ENCODE data around the gene CD300LG. TPM values are rescaled to one million over a fixed set of nuclear protein-coding genes. Genes with fewer than 3 reads are reported as not detected.

The CD300LG gene
- total RNA-seq, 1 donor from 2014 or later: not detected

DNA sequence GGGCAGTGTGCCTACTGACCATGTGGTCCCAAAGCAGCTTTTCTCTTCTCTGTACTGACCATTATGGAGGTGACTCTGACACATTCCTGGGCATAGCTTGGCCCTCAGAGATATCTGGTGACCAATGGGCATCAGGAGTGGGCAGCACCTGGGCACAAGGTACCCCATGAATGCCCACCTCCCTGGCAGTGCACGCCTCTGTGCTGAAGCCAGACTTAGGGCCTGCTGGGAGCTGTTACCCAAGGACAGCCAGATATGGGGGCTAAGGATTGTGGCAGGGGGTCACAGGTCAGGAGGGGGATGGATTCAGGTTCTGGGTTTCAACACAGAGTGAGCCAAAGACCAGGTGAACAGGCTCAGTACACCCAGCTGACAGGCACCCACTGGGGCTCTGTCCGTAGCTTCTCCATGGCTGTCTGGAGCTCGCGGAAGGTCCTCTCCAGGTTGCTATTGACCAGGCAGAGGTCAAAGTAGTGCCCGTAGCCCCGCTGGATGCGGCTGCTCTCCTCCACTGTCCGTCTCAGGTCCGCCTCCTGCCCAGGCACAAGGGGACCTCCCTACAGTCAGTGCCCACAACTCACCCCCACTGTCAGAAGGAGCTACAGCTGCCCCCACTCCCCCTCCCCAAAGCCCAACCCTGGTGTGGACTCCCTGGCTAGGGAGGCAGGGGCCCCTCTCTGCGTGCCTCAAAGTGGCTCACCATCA lies 30.6 kb downstream of the CD300LG start:
- Mint-ChIP-seq H3K9me3 (ENCODE audit: unreplicated experiment) (no peaks in the 10 kb centered on the region), H3K4me1 (ENCODE audit: unreplicated experiment) (peaks cover 4% of the 10 kb centered on the region), H3K27ac (ENCODE audit: unreplicated experiment) (no peak overlapping the region), H3K36me3 (ENCODE audit: unreplicated experiment) (no peaks in the 10 kb centered on the region), H3K4me3 (ENCODE audit: unreplicated experiment) (no peak overlapping the region), H3K27me3 (ENCODE audit: unreplicated experiment) (peaks cover 26% of the 10 kb centered on the region)
- DNase-seq (ENCODE audit: extremely low spot score, unreplicated experiment): no peak
- TF ChIP-seq CTCF (IDR thresholded peaks at IDR 0.05): no peak

- H3K4me1 Mint-ChIP-seq (ENCODE audit: unreplicated experiment): peaks cover 4% of the 10 kb centered on the region
- TF ChIP-seq CTCF (IDR thresholded peaks at IDR 0.05): peak; percentile 93
- H3K27ac Mint-ChIP-seq (ENCODE audit: unreplicated experiment): no peak overlapping the region
- H3K27me3 Mint-ChIP-seq (ENCODE audit: unreplicated experiment): peaks cover 18% of the 10 kb centered on the region
- peak; percentile 93 for DNase-seq (ENCODE audit: extremely low spot score, unreplicated experiment)
- no peak overlapping the region for H3K4me3 Mint-ChIP-seq (ENCODE audit: unreplicated experiment)
- H3K9me3 Mint-ChIP-seq (ENCODE audit: unreplicated experiment): no peaks in the 10 kb centered on the region
- no peaks in the 10 kb centered on the region for H3K36me3 Mint-ChIP-seq (ENCODE audit: unreplicated experiment)
Observed at GRCh38 chr17:43878260-43879175, 31.5 kb downstream of the CD300LG start.

GRCh38 chr17:43879723-43880419 lies 32.9 kb downstream of the CD300LG start:
- DNase-seq (ENCODE audit: extremely low spot score, unreplicated experiment): no peak
- no peaks in the 10 kb centered on the region for H3K36me3 Mint-ChIP-seq (ENCODE audit: unreplicated experiment)
- H3K27me3 Mint-ChIP-seq (ENCODE audit: unreplicated experiment): peaks cover 9% of the 10 kb centered on the region
- H3K9me3 Mint-ChIP-seq (ENCODE audit: unreplicated experiment): no peaks in the 10 kb centered on the region
- no peak for TF ChIP-seq CTCF (IDR thresholded peaks at IDR 0.05)
- no peak overlapping the region for H3K4me3 Mint-ChIP-seq (ENCODE audit: unreplicated experiment)
- H3K4me1 Mint-ChIP-seq (ENCODE audit: unreplicated experiment): peaks cover 4% of the 10 kb centered on the region
- H3K27ac Mint-ChIP-seq (ENCODE audit: unreplicated experiment): no peak overlapping the region

- Mint-ChIP-seq H3K9me3 (ENCODE audit: unreplicated experiment) (no peaks in the 10 kb centered on the region), H3K27me3 (ENCODE audit: unreplicated experiment) (peaks cover 6% of the 10 kb centered on the region), H3K4me1 (ENCODE audit: unreplicated experiment) (peaks cover 4% of the 10 kb centered on the region), H3K27ac (ENCODE audit: unreplicated experiment) (no peak overlapping the region), H3K36me3 (ENCODE audit: unreplicated experiment) (no peaks in the 10 kb centered on the region), H3K4me3 (ENCODE audit: unreplicated experiment) (no peak overlapping the region)
- peak; percentile 58 for TF ChIP-seq CTCF (IDR thresholded peaks at IDR 0.05)
- no peak for DNase-seq (ENCODE audit: extremely low spot score, unreplicated experiment)
Observed at GRCh38 chr17:43880420-43880991, 33.5 kb downstream of the CD300LG start.
